CD4-positive, alpha-beta T cell treated with Interleukin-6 at 100 ng/mL for 8 hours (primary cell): ENCODE measurements around the gene ZNF425.
"Not testable (repeated sequence)": the region's sequence is repeated elsewhere in the genome, so short reads cannot be mapped to it uniquely, and the experiment has no call there.

Experiments
- DNase-seq: peaks from one replicate; pipeline ENCODE4 v3.0.0-alpha.2; 2020; ENCODE audit warnings: mixed read lengths, low spot score

ZNF425 gene

DNA sequence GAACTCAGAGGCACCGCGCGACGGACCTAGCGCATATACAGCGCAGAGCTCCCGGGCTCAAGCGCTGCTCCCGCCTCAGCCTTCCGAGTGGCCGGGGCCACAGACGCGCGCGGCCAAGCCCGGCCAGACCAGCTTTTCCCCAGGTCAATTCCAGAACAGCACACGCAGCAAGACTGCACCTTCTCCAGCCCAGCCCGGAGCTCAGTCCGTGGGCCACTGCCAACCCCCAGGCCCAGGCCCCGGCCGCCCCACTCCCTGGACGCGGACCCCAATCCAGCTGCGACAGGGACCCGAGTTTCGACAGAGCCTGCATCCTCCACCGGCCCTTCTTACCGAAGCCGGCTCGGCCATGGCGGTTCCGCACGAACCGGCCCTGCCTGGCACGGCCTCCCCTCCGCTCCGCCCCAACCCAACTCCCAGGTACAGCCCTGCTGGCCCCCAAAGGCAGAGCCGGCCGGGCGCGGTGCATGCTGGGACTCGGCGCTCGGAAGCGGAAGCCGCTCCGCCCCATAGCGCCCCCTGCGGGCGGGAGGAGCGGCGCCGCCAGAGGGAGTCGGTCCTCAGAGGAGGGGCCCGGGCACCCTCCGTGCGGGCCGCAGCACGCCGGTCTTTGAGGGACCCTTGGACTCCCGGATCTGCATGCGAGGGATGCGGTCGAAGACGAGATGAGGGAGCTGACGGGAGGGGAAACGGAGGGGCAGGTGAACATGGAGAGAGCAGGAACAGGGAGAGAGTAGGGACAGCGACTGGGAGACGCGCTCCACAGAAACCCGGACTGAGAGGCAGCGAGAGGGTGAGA is at the start of gene ZNF425:
TSS of gene ZNF425 (minus strand) at position 462 of the 799 bp plus-strand sequence. CDS start at position 351, 111 bp downstream.
- DNase-seq = peak; percentile 90

GRCh38 chr7:149175150-149175549 is 49.0 kb upstream of the ZNF425 start:
- no peak for DNase-seq

DNA sequence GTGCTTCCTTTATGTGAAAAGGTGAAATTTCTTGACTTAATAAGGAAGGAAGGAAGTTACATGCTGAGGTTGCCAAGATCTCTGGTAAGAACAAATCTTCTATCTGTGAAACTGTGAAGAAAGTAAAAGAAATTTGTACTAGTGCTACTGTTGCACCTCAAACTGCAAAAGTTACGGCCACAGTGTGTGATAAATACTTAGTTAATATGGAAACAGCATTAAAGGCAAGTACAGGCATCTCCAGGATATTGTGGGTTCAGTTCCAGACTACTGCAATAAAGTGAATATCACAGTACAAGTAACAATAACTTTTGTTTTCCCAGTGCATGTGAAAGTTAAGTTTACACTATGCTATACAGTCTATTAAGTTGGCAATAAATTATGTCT is 46.4 kb upstream of the ZNF425 start:
- no peak for DNase-seq

DNA sequence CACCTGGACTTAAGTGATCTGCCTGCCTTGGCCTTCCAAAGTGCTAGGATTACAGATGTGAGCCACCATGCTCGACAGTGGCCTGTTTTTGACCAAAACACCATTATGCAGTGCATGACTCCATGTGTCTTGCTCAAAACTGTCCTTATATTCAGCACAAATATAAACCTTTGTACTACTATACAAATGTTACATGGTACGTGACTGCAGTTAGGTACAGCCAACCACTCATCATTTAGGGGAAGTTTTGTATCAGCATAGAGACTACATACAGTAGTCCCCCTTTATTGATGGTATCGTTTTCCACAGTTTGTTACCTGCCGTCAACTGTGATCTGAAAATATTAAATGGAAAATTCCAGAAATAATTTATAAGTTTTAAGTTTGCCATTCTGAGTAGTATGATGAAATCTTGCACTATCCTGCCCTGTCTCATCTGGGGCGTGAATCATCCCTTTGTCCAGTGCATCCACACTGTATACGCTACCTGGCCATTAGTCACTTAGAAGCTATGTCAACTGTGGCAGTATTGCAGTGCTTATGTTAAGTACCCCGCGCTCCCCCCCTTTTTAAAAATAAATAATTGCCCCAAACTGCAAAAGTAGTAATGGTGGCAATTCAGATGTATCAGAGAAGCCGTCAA is 45.9 kb upstream of the ZNF425 start:
- DNase-seq = no peak

DNA sequence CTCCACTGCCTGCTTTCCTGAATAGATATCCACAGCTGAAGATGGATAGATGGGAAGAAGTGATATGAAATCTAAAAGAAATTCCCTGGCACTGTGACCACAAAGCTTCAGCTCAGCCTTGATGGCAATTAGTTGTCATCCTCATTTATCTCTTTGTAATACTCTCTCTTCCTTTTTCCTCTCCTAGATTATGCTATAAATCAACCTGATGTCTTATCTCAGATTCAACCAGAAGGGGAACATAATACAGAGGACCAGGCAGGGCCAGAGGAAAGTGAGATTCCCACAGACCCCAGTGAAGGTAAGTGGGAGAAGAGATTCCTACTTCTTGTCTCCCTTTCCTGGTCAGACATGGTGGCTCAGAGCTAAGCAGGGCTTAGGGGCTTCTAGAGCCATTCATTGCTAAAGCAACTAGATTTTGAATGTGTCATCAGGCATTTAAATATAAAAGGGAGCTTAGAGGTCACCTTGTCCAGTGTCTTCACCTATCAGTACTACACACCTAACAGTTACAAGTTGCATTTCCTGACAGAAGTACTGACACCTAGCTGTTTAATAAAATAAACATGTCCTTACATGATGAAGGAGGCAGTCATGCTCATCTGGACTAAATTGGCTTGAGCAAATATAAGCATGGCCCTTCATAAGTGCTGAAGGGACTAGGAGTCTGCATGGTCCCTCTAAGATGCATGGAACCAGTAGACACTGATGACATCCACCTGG is 40.7 kb upstream of the ZNF425 start:
- no peak for DNase-seq

DNA sequence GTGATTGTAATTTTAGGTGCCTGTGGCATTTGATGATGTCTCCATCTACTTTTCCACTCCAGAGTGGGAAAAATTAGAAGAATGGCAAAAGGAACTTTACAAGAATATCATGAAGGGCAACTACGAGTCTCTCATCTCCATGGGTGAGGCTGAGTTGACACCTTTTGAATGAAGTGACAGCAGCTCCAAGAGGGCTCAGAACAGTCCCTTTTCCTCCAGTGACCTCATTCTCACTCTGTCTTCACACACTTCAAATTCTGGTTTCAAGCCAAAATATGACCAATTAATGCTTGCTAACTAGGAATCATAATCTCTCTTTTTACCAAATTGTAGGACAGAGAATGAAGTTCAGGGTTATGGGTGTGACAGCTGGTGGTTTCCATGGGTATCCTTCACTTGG is 40.0 kb upstream of the ZNF425 start:
- DNase-seq = no peak

- no peak for DNase-seq
Observed at GRCh38 chr7:149161241-149161848, 35.2 kb upstream of the ZNF425 start.

GRCh38 chr7:149156898-149157297 is 30.8 kb upstream of the ZNF425 start:
- DNase-seq = no peak

- no peak for DNase-seq
Observed at GRCh38 chr7:149154056-149154455, 27.9 kb upstream of the ZNF425 start.

- DNase-seq = no peak
Observed at GRCh38 chr7:149153346-149153745, 27.2 kb upstream of the ZNF425 start.

GRCh38 chr7:149150981-149151380 is 24.9 kb upstream of the ZNF425 start:
- DNase-seq = no peak

- DNase-seq = peak; percentile 44
Observed at GRCh38 chr7:149147752-149148653, 21.9 kb upstream of the ZNF425 start.

DNA sequence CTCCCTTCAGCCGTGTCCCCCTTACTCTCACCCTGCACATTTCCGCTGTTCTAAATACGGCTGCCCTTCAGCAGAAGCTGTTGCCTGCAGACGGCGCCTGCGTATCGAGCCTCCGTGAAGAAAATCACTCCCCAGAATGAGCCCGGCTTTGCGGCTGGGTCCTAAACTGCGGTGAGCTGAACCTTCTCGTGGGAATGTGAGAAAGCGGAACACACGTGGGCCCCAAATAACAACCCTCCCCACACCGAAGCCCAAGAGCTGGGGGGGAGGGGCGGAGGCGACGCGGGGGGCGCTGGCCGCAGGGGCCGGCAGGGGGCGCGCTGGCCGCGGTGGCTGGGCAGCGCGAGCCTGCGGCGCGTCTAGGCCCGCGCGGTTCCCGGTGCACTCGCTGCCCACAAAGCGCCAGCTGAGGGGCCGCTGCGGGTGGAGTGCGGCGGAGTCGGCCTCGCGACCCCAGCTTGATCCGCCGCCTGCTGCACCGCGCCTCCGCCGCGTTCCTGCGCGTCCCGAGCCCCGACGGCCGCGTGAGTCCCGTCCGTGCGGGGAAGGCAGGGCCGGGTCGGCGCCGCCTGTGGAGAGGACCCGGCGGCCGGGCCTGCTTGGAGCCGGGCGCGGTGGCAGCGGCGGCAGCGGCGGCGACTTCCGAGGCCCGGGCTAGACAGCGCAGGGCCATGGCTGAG is 21.1 kb upstream of the ZNF425 start, which contains the start of gene ZNF398:
TSS of gene ZNF398 (plus strand) at position 382 of the 680 bp plus-strand sequence. CDS start at position 672, 290 bp downstream.
- DNase-seq = peak; percentile 79

GRCh38 chr7:149145031-149145845 is 19.1 kb upstream of the ZNF425 start:
- DNase-seq = no peak

DNA sequence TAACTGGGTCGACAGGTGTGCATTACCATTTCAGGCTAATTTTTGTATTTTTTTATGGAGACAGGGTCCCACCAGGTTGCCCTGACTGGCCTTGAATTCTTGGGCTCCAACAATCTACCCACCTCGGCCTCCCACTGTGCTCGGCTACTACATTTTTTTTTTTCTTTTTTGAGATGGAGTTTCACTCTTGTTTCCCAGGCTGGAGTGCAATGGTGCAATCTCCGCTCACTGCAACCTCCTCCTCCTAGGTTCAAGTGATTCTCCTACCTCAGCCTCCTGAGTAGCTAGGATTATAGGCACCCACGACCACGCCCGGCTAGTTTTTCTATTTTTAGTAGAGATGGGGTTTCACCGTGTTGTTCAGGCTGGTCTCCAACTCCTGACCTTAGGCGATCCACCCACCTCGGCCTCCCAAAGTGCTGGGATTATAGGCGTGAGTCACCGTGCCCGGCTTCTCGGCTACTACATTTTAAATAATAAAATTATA is 18.4 kb upstream of the ZNF425 start:
- DNase-seq = not testable (repeated sequence)

- no peak for DNase-seq
Observed at GRCh38 chr7:149141893-149142292, 15.8 kb upstream of the ZNF425 start.

DNA sequence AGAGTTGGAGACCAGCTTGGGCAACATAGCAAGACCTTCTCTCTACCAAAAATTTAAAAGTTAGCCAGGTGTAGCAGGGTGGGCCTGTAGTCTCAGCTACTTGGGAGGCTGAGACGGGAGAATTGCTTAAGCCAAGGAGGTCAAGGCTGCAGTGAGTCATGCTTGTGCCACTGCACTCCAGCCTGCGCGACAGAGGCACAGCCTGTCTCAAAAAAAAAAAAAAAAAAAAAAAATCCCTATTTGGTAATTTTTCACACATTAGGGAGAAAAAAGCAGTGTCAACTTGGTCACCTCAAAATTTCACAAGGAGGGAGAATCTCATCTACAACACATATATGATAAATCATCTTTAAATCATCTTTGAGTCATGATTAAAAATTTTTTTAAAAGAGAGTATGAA is 14.7 kb upstream of the ZNF425 start:
- DNase-seq = no peak

- no peak for DNase-seq
Observed at GRCh38 chr7:149136118-149136517, 10.0 kb upstream of the ZNF425 start.

DNA sequence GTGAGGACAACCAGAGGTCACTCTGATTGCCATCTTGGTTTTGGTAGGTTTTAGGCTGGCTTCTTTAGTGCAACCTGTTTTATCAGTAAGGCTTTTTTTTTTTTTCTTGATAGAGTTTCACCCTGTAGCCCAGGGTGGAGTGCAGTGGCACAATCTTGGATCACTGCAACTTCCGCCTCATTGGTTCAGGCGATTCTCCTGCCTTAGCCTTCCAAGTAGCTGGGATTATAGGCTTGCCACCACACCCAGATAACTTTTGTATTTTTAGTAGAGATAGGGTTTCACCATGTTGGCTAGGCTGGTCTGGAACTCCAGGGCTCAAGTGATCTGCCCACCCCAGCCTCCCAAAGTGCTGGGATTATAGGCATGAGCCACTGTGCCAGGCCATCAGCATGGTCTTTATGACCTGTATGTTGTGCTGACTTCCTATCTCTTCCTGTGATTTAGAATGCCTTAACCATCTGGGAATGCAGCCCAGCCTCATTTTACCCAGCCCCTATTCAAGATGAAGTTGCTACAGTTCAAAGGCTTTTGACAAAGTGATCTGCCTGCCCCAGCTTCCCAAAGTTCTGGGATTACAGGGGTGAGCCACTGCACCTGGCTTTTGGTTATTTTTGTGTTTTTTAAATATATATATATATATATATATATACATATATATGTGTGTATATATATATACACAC is 7.0 kb upstream of the ZNF425 start:
- DNase-seq = no peak
